HepG2 (cell line): ENCODE measurements around the gene NANOS1.
A peak's percentile ranks its signal among the peaks of the same experiment; 100 is the strongest.

Experiments
- CTCF ChIP-seq: sonication (generic); formaldehyde crosslinking; IDR thresholded peaks from 2 replicates; pipeline ENCODE4 v1.5.0; 2020; ENCODE audit warnings: mild to moderate bottlenecking, missing genetic modification reagents, moderate library complexity
- GATAD1 ChIP-seq: IDR thresholded peaks from 2 replicates; pipeline ENCODE4 v1.6.1; 2016; ENCODE audit warnings: missing genetic modification reagents, missing compliant biosample characterization
- KLF6 ChIP-seq: IDR thresholded peaks from 2 replicates; pipeline ENCODE4 v1.8.0; 2016; ENCODE audit warnings: missing biosample characterization, missing genetic modification reagents
- MXI1 ChIP-seq: IDR thresholded peaks from 3 replicates; pipeline ENCODE4 v1.6.1; 2012; ENCODE audit warnings: low read depth, low read length, inconsistent platforms, borderline replicate concordance
- NFE2L2 ChIP-seq: fragments of 150-350 bp; IDR thresholded peaks from 2 replicates; pipeline ENCODE4 v1.6.1; 2014; ENCODE audit warnings: low read length
- NR2F2 ChIP-seq: IDR thresholded peaks from 2 replicates; pipeline ENCODE4 v1.6.1; 2012; ENCODE audit warnings: low read depth, inconsistent platforms, borderline replicate concordance
- PTBP1 ChIP-seq: fragments of 200-400 bp; formaldehyde crosslinking; IDR thresholded peaks from 2 replicates; pipeline ENCODE4 v1.6.1; 2018; ENCODE audit warnings: low read length, low read depth; ENCODE audit not compliant: poor library complexity, severe bottlenecking
- REST ChIP-seq, 2 experiments: IDR thresholded peaks; 2 replicates each; pipeline ENCODE4 v1.6.1; 2011 to 2012; ENCODE audit warnings: low read length in 2 of 2, borderline replicate concordance in 1 of 2, low read depth in 1 of 2, mild to moderate bottlenecking in 1 of 2, moderate library complexity in 1 of 2
- RFX5 ChIP-seq: IDR thresholded peaks from 2 replicates; pipeline ENCODE4 v1.6.1; 2011; ENCODE audit warnings: low read depth, low read length, improper control_type of control experiment
- SMARCE1 ChIP-seq: fragments of 450-650 bp; IDR thresholded peaks from 2 replicates; pipeline ENCODE4 v1.6.1; 2017; ENCODE audit warnings: borderline replicate concordance
- SNRNP70 ChIP-seq: fragments of 200-400 bp; formaldehyde crosslinking; IDR thresholded peaks from 2 replicates; pipeline ENCODE4 v1.6.1; 2017; ENCODE audit warnings: mild to moderate bottlenecking, low read depth, low read length, moderate library complexity
- TFE3 ChIP-seq: IDR thresholded peaks from 2 replicates; pipeline ENCODE4 v1.6.1; 2016
- ZBTB26 ChIP-seq: IDR thresholded peaks from 2 replicates; pipeline ENCODE4 v1.6.1; 2016; ENCODE audit warnings: missing compliant biosample characterization, missing genetic modification reagents, borderline replicate concordance

- TF ChIP-seq RFX5 (no peak), TFE3 (CRISPR knock-in tag) (0 out of 2 replicates have a peak, but pooled peaks have one; percentile 6), REST (IDR thresholded peaks at IDR 0.05; ENCODE audit: borderline replicate concordance in 1 of 2, low read depth in 1 of 2, low read length in 2 of 2) (no peak), ZBTB26 (CRISPR knock-in tag) (no peak), PTBP1 (no peak), NR2F2 (no peak), CTCF (CRISPR knock-in tag) (peak; percentile 14; the same call in 1 of the 2 replicates), KLF6 (CRISPR knock-in tag) (no peak), SMARCE1 (no peak), SNRNP70 (no peak), MXI1 (peak; percentile 61; the same call in 1 of the 3 replicates), GATAD1 (no peak), NFE2L2 (no peak)
Observed at GRCh38 chr10:119030421-119031250, 1.1 kb downstream of the NANOS1 start.
